Cardiac fibroblast (primary cell): ENCODE data around the gene HIVEP3.

Source experiments
- DNase-seq, 2 donors: peaks; one replicate each; pipeline versions ENCODE4 v3.0.0 to v3.0.0-alpha.2; 2010; ENCODE audit warnings: low read depth in 2 of 2
- H3K4me3 ChIP-seq, 2 donors: replicated peaks in 1 of 2; 1 replicate in 1 of 2; 2 replicates in 1 of 2; pipeline ENCODE4 v1.5.1; 2011; ENCODE audit warnings: low read depth in 2 of 2, low read length in 2 of 2, mild to moderate bottlenecking in 2 of 2, moderate library complexity in 1 of 2
- CTCF ChIP-seq: IDR thresholded peaks from one replicate; pipeline ENCODE4 v1.5.1; 2011; ENCODE audit warnings: low read depth, mild to moderate bottlenecking, low read length, inconsistent platforms

HIVEP3 gene

GRCh38 chr1:41483001-41483850, 435.5 kb downstream of the HIVEP3 start:
- DNase-seq, result no peak
- TF ChIP-seq CTCF, result no peak
- H3K4me3 ChIP-seq, result no peak overlapping the region

- no peak overlapping the region for H3K4me3 ChIP-seq
- DNase-seq, result no peak
- no peak for TF ChIP-seq CTCF
Measured at GRCh38 chr1:41482001-41482765, 436.5 kb downstream of the HIVEP3 start.

DNA sequence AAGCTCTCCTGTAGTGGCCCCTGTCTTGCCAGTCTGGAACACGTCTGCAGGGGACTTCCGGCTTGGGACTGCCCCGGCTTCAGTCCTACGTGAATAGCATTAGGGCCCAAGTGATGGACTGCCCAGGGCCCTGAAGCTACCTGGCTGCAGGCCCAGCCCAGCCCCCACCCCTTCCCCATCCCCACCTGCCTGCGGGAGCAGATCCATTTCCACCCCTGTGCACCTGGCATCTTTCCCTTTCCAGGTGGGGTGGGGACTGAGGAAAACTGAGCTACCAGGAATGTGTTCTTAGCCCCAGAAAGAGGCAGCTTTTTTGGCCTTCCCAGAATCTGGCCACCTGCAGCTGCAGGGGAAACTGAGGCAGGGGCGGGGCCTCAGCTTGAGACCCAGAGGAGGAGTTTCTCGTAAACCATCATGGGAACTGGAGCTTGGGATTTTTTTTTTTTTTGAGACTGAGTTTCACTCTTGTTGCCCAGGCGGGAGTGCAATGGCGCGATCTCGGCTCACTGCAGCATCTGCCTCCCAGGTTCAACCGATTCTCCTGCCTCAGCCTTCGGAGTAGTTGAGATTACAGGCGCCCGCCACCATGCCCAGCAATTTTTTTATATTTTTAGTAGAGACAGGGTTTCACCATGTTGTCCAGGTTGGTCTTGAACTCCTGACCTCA, 437.5 kb downstream of the HIVEP3 start:
- DNase-seq, result no peak
- H3K4me3 ChIP-seq, result no peak overlapping the region
- TF ChIP-seq CTCF, result no peak

GRCh38 chr1:41480204-41481108, 438.3 kb downstream of the HIVEP3 start:
- DNase-seq, result no peak
- H3K4me3 ChIP-seq, result no peak overlapping the region
- no peak for TF ChIP-seq CTCF

DNA sequence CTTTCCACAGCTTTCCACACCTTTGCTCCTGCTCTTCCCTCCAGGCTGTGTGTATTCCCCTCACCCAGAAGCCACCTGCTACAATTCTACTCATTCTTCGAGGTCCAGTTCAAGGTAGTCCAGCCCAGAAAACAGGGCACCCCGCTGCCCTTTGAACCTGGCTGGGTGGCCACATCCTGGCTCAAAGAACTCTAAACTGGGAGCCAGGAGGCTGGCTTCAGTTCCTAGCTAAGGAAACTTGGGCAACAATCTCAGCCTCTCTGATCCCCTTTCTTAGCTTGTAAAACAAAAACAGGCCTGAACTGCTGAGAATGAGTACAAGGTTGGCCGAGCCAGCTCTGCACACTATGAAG, 438.9 kb downstream of the HIVEP3 start:
- TF ChIP-seq CTCF, result no peak
- no peak for DNase-seq
- H3K4me3 ChIP-seq, result no peak overlapping the region
